HG02642 (cell line): ENCODE results near the gene HECW1.

ENCODE experiments used
- ATAC-seq: cut with Tn5 transposase; IDR thresholded peaks from one replicate; pipeline ENCODE4 v1.9.1; 2021; ENCODE audit warnings: mild to moderate bottlenecking; ENCODE audit not compliant: unreplicated experiment, poor library complexity

The HECW1 gene

DNA sequence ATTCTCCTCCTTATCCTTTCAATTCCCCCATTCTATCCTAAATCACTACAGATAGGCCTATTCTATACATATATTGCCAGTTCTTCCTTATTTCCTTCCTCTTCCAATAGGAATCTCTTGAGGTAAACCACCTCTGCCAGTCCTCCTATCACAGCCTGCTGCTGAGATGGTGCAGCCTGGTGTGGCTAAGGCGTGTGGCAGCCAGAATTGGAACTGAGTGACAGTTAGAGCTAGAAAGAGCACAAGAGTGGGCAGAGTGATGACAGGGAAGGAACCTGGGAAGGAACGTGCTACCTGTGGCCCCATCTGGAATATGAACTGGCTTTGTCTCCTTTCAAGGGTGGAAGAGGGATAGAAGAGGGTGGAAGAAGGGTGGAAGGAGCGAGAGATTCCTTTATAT lies 187.7 kb downstream of the HECW1 start:
- no peak for ATAC-seq

DNA sequence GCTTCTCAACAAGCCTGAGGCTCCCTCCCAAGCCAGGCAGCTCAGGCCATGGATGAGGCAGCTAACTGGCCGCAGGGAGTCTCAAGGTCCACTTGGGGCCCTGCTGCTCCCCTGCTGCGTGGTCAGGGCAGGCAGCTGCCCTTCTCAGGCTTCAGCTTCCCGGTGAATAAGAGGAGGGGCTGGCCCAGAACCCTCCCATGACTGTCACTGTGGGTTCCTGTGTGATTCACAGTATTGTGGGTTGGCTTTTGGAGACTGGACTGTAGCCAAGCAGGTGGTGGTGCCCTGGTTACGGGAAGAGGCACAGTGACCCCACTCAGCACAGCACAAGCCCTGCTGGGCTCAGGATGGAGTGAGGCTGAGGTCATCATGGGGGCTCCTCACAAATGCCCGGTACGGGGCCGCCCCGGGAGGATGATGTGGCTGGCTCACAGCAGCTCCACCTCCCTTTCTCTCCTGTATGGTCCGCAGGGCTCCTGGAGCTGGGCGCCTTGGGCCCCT lies 189.8 kb downstream of the HECW1 start:
- ATAC-seq: no peak

DNA sequence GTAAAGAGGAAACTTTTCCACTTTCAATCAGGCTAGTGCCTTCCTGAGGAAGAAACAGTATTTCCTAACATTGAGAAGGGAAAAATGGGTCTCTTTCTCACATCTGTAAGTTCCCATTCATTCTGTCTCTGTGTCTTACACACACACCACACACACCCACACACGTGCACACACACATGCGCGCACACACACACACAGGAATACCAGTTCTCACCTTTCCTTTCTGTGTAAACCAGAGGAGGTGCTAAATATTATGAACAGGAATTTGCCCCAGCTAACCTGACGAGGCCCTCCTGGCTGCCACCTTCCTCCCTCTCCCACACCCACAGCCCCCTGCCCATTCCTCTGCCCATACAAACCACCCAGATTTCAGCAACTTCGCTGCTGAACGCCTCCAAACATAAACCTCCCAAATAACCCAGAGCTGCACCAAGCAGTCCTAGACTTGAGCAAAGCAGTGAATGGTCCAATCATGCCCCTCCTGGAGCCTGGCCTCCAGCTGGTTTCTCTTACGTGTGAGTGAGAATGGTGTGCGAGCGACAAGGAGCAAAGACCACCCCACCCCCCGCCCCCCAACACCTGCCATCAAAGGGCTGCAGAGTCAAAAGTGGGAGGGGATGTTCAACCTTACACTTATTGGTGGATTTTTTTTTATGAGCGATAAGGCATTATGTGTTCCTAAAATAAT lies 190.5 kb downstream of the HECW1 start:
- no peak for ATAC-seq

DNA sequence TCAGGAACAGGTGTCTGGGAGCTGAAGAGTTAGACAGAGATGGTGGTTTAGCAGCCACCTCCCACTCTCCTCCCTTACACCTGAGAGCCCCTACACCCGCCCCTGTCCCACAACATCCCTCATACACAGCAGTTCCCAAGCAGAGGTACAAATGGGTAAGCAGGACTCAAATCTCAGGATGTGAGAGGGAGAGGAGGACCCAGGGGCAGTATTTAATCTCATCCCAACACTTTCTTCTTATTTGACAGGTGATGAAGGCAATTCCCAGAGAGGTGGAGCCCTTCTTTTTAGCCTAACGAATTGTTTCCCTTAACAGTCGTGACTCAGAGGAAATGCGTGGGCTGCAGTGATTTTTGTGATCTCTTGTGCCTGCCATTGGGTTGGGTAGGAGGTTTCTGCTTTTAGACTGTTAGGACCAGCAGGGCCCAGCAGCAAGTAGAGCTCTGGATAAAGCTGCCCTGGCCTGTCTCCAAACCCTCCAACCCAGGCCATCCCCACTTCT lies 191.3 kb downstream of the HECW1 start:
- no peak for ATAC-seq

DNA sequence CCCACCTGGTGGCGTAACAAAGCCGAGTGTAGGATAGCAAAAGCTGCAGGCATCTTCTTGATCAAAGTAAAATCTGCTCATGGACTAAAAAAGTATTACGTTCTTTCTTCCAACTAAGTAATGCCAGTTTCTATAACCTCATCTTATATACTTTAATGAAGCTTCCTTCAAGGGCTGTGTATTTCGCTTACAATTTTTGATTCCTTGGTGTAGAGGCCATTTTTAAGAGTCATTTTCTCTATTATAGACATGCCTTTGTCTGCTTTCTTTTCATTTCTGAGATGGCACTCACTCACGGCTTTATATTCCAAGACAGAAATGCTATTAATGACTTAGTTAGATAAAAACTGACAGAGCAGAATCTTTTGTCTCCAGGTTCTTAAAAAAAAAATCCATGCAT lies 194.0 kb downstream of the HECW1 start:
- ATAC-seq: no peak

DNA sequence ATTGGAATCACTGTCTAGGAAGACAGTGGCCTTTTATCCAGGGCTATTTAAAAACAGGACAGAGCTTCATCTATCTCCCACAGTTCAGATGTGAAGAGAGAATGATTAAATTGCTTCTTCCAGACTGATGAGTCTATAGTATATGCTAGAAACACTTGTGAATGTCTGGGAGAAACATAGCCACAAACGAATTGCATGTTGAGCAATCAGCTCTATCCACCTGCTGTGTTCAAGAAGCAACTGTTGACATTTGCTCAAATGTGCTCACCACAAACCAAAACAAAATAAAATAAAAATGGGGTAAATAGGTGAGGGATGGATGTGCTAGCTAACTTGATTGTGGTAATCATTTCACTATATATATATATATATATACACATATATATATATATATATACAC lies 195.1 kb downstream of the HECW1 start:
- ATAC-seq: no peak

DNA sequence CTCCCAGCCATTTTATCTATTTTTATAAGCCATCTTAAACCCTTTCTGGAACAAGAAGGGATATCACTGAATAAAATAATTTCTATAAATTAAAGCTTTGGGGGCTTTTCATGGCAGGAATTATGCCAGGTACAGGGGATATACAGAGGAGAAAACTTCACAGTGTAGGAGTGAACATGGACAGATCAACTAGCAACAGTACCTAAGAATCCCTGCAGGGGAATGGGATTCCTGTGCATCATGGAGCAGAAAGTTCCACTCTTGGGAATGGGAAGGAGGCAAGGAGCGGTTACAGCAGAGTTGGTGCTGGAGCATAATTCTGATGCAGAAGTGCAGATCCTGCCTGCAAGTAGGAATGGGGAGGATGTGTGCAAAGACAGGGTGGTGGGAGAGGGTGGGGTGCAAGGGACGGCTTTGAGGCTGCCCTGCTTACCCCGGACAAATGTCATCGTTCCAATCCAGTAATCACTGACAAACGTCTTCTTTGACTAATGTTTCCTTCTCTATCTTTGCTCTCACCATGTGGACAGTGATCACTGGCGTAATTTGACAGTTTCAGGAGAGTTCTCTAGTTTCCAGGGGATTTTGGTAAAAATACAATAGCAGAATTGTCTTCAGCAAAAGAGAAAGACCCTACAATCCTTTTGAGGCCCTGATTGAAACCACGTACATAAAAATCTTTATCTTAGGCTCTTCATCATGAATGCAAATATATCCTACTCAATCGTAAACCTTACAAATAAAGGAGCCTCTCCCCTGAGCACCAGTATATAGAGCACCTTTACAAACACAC lies 196.7 kb downstream of the HECW1 start:
- ATAC-seq: no peak

DNA sequence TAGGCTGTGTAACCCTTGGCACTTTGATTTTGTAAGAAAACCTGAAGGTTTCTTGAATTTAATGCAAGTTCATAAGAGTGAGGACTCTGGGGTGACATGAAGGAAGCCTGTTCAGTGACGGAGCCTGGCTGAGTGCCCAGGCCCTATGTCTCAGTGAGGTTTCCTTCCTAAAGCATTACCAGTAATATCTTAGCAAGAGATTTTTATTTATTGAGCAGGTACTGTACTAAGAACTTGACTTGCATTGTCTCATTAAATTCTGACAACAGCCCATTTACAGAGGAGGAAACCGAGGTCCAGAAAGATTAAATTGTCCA lies 197.2 kb downstream of the HECW1 start:
- no peak for ATAC-seq

DNA sequence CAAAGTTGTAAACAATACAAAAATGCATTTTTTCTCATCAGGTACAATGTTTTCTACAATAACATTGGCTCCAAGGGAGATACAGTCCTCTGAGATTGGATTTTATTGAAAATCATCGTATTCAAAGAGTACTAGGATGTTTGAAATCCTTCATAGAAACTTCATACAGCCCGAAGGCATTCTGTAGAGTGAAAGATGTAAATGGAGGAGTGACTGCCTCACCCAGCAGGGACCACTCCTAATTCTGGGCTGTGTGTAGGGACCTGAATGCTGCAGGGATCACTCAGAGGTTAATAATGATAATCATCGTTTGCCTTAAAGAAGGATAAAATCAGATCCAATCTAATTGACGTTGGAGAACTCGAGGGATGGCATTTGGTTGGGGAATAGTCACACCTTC lies 198.6 kb downstream of the HECW1 start:
- no peak for ATAC-seq

DNA sequence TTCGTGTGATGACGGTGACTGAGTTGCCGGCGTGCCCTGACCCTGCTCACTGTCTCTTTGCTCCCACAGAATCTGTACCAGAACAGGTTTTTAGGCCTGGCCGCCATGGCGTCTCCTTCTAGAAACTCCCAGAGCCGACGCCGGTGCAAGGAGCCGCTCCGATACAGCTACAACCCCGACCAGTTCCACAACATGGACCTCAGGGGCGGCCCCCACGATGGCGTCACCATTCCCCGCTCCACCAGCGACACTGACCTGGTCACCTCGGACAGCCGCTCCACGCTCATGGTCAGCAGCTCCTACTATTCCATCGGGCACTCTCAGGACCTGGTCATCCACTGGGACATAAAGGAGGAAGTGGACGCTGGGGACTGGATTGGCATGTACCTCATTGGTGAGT lies 199.2 kb downstream of the HECW1 start:
- ATAC-seq: no peak

DNA sequence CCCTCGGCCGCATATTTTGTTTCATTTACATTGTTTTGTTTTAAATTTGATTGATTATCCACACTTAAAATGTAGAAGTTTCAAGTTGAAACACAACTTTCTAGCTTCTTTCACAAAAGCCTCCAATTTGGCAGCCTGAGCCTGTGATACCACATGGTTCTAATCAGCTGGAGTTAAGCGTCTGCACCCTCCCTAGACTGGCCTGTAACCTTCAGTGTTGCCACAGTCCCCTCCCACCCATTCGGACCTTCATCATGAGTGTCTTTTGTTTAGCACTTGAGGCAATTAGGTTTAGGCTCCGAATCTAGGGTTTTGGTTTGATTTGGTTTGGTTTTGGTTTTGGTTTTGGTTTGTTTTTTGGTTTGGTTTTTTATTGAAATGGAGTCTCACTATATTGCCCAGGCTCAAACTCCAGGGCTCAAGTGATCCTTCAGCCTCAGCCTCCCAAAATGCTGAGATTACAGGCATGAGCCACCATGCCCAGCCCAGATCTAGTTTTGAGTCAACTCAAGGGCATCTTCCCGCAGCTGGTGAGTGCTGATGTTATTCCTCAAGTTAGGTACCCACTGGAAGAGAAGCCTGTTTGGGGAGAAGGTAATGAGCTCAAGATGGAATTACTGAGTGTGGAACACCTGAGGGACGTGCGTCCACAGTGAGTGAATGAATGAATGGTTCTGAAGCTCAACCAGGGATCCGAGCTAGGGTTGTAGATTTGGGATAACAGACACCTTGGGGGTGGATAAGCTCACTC lies 201.4 kb downstream of the HECW1 start:
- ATAC-seq: no peak

DNA sequence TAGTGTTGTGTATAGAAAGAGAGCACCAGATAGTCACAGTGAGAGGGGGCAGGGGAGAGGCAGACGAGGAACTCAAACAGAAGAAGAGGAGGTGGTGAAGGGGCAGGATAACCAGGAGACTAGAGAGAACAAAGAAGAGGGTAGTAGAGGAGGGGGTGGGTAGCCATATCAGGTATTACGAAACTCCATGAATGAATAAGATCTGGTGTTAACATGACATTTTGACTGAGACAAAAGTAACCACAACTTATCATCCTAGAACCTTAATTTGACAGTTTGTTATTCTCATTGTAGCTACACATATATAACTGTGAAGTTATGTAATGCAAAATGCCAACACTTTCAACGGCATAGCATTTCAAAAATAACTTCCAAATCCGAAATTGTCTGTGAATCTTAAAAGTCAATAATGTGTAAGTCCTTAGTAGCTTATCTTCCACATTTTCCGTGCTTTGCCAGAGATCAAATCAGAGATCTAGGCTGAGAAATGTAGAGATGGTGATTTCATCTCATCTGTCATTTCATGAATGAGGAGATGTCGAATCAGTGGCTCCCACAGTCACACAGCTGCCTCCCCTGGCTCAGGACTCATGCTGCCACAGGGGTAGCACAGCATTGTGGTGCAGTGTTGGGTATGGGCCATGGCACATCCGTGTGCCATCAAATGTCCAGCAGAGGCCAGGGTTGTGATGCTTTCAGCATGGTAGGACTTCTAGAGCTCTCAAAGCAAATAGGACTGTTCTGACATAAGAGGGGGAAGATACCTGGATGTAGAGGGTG lies 202.1 kb downstream of the HECW1 start:
- ATAC-seq: no peak

DNA sequence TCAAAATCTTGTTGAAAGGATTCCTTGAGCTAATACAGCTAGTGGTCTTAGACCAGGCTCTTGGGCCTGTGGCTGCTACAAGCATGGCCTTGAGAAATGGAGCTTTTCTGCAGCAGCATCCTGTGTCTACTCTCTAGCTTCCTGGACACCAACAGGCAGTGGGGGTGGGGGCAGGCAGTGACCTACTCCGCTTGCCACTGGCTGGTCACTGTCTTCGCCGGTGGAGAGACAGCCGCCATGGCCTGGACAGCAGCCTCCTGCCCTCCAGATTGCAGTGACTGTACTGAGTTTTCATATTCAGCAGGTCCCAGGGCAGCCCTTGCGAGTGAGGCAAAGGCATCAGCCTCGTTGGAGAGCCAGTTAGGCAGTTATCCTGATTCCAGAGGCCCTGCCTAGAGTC lies 204.6 kb downstream of the HECW1 start:
- no peak for ATAC-seq

DNA sequence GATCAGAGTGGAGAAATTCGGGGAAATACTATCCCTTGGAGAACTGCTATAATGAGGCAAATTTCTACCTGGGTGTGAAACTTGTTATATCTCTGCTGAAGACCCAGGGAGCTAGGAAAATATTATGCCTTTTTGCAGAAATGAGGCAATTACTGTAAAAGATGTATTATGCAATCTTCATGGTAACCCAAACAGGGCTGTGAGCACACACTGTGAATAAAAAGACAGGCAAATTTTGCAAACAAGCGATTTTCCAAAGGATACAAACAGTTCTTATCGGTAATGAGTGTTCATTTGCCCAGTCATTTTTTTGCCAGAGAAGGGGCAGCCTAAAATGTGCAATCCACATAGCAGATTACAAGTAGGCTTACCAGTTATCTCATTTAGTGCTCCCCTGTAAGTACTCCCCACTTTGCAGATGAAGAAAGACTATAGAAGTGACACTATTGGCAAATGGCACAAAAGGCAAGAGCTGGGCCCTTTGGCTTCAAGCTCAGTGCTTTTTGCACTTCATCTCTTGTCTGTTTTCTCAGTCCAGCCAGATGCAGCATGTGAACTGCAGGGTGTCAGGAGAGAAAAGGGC lies 205.8 kb downstream of the HECW1 start:
- no peak for ATAC-seq

DNA sequence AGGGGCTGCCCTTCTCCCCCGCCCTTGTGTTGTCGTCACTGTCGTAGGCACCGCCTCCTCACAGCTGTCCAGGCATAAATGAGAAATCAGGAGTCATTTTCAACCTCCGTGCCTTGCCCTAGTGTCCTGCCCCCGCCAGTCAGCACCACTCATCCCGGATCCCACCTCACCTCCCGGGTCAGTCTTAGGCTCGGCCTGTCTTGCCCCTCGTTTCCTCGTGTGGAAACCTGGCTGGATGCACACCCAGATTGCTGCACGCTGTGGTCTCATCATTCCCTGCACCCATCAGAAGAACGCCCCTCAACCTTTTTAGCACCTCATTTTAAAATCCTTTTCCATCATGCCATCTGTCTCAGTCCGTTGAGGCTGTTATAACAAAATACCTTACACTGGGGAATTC lies 213.1 kb downstream of the HECW1 start:
- no peak for ATAC-seq

DNA sequence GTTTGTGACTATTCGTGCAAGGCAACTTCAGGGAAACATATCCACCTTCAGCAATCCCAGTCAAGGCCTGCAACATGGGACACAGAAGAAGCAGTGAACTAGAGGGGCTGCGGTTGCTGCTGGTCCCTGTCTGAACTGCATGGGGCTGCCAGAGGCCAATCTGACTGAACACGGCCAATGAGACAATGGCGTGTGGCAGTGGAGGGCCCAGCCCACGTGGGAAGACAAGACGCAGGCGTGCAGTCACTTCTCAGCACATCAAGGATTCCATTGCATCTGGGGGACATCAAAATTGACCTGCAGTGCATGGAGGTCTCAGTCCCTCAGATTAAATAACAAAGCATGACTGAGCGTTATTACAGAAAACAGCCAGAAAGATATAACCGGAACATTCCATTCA lies 215.9 kb downstream of the HECW1 start:
- ATAC-seq: no peak

DNA sequence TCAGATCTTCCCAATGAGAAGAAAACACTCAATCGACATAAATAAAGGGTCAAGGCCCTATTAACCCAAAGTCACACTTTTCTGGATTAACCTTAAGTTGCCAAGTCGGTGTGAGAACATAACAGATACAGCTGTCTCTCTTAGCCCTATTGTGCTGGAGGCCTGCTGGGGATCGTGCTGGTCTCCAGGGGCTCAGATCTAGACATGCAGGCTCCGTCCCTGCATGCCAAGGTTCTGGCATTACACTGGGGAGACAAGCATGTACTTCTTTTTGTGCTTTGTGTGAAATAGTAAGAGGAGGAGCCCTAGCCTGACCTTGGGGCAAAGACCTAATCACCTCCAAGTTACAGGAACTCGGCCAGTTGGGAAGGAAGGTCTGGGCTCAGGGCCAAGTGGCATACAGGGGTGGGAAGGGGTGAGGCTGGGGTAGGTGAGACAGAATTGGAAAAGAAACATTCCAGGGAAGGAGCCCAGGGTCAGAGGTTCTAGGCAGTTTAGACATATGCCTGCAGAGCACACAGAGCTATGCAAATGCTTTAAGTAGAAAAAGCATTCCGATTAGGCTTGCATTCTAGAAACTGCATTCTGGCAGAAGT lies 216.4 kb downstream of the HECW1 start:
- no peak for ATAC-seq

DNA sequence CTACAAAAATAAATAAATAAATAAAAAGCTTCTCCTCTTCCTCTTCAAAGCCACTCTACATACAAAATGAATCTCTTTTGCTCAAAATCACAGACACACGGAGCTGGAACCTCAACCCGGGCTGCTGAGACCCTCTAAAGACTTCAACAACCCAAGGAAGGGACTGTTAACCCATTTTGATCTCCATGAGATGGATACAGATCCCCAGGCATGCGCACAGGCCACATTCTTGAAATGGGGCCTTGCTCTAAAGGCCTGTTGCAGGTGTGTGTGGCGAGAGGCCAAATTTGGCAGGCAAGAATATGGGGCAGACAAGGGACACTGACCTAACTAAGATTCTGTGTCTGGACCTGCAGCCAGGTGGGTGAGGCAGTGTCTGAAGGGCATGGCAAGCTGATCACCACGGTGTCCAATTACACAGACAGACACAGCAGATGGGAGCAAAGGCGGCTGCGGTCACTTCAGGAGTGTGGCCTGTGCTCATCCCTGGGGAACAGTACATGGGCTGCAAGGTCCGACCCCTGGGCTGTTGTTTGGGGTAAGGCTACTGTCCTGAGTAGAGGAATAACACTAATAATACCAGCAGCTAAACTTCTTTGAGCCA lies 219.8 kb downstream of the HECW1 start:
- ATAC-seq: no peak

DNA sequence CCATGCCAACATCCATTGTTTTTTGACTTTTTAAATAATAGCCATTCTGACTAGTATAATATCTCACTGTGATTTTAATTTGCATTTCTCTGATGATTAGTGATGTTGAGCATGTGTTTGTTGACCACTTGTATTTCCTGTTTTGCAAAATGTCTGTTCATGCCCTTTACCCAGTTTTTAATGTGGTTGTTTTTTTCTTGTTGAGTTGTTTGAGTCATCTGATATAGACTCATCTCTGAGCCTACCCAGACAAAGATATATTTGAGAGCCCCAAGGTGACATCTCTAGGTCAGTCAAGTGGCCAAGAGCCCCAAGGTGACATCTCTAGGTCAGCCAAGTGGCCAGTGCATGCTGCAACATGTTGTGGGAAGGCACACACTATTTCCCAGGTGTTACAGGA lies 224.7 kb downstream of the HECW1 start:
- no peak for ATAC-seq
